ENCODE results near the gene SNX21.
"Not testable (repeated sequence)": the region's sequence is repeated elsewhere in the genome, so short reads cannot be mapped to it uniquely, and the experiment has no call there.

Gene SNX21, protein sequence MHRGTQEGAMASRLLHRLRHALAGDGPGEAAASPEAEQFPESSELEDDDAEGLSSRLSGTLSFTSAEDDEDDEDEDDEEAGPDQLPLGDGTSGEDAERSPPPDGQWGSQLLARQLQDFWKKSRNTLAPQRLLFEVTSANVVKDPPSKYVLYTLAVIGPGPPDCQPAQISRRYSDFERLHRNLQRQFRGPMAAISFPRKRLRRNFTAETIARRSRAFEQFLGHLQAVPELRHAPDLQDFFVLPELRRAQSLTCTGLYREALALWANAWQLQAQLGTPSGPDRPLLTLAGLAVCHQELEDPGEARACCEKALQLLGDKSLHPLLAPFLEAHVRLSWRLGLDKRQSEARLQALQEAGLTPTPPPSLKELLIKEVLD

DNA sequence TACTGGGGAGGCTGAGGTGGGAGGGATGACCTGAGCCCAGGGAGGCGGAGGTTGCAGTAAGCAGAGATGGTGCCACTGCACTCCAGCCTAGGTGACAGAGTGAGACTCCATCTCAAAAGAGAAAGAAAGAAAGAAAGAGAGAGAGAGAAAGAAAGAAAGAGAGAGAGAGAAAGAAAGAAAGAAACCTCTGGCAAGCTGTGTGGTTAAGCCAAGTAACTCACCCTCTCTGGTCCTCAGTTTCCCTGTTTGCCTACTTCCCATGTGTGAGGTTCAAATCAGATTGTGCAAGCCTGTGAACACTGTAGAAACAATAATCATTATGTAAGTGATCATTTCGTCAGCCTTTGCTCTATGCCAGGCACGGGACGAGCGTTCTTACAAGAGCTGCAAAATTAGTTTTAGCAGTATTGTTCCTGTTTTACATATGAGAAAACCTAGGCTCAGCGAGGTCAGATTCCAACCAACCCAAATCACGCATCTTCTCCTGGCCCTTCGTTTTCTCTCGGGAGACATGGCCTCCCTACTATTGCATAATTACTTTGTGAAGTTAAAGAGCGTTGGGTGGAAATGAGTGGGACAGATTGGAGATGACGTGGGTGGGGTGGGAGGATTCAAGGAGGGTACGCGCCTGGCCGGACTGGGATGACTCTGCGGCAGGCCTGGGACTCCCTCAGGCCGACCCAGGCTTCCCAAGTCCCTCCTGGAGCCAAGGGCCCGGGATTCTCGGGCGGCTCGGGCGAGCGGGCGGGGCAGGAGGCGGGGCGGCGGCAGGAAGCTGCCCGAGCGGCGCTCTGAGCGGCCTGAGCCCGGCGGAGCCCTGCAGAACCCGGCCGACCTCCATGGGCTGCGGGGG lies at the start of gene SNX21:
Gene SNX21, plus strand, starts transcription at position 770 of the 853 bp plus-strand sequence. CDS start 121 bp downstream, outside the sequence.
- DNase-seq = peak; percentile 26 to 29

- DNase-seq = no peak
Measured at GRCh38 chr20:45788351-45788750, 45.2 kb upstream of the SNX21 start.

GRCh38 chr20:45792317-45793118 lies 41.1 kb upstream of the SNX21 start:
- peak in 1 of 2 donors; percentile 41 for DNase-seq

DNA sequence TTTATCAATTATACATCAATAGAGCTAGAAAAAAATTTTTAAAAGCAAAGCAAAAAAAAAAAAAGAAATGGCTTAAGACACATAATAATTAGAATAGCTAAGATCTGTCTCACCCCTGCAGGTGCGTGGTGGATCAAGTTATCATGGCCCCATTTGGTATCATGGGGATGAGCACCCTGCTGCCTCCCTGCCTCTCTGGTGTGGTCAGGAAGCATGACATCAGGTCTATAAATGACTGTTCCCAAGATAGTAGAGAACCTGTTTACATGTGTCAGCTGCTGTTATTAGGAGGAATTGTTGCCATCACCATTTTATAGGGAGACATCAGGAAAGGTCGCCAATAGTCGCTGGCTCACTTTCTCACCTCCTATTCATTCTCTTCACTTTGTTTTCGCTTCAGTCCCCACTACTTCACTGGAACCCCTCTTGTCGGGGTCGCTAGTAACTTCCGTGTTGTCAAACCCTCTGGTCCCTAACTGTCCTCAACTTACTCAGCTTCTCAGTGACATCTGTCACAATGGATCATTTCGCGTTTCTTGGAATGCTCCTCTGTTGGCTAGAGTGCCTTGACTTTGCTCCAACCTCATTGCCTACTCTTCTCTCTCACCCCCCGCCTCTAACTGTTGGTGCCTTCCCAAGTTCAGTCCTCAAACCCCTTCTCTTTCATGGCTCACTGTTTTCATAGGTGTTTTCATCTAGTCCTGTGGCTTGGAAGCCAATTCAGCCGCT lies 37.1 kb upstream of the SNX21 start:
- DNase-seq = no peak

DNA sequence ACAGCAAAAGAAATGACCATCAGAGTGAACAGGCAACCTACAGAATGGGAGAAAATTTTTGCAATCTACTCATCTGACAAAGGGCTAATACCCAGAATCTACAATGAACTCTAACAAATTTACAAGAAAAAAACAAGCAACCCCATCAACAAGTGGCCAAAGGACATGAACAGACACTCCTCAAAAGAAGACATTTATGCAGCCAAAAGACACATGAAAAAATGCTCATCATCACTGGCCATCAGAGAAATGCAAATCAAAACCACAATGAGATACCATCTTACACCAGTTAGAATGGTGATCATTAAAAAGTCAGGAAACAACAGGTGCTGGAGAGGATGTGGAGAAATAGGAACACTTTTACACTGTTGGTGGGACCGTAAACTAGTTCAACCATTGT lies 36.1 kb upstream of the SNX21 start:
- DNase-seq = not testable (repeated sequence)

DNA sequence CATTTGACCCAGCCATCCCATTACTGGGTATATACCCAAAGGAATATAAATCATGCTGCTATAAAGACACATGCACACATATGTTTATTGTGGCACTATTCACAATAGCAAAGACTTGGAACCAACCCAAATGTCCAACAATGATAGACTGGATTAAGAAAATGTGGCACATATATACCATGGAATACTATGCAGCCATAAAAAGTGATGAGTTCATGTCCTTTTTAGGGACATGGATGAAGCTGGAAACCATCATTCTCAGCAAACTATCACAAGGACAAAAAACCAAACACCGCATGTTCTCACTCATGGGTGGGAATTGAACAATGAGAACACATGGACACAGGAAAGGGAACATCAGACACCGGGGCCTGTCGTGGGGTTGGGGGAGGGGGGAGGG lies 35.6 kb upstream of the SNX21 start:
- not testable (repeated sequence) for DNase-seq

DNA sequence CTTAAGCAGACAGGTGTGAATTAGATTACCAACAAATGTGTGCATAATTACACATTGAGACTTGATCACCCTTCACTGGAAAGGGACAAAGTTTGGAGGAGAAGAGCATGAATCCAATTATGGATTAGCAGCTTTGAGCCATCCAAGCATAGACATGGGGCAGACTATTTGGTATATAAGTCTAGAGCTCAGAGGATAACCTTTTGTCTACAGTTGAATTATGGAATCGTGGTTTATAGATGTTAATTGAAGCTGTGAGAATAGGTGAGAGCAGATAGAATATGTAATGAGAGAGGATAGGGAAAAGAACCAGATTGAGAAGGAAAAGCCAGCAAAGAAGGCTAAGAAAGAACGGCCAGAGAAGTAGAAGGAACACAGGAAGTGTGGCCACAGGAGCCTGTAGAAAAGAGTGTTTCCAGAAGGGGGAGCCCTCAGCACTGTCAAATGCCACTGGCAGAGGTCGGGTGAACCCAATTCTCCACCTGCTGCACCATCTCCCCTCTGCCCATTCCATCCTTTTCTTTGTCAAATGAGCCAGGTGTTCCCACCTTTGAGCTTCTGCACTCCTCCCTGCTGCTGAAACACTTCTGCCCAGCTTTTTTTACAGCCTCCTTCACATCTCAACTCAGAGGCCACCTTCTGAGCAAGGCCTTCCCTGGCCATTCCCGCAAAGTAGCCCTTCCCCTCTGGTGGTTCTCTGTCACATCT lies 34.5 kb upstream of the SNX21 start:
- DNase-seq = peak; percentile 66 to 73

- DNase-seq = no peak
Measured at GRCh38 chr20:45801851-45802250, 31.7 kb upstream of the SNX21 start.

DNA sequence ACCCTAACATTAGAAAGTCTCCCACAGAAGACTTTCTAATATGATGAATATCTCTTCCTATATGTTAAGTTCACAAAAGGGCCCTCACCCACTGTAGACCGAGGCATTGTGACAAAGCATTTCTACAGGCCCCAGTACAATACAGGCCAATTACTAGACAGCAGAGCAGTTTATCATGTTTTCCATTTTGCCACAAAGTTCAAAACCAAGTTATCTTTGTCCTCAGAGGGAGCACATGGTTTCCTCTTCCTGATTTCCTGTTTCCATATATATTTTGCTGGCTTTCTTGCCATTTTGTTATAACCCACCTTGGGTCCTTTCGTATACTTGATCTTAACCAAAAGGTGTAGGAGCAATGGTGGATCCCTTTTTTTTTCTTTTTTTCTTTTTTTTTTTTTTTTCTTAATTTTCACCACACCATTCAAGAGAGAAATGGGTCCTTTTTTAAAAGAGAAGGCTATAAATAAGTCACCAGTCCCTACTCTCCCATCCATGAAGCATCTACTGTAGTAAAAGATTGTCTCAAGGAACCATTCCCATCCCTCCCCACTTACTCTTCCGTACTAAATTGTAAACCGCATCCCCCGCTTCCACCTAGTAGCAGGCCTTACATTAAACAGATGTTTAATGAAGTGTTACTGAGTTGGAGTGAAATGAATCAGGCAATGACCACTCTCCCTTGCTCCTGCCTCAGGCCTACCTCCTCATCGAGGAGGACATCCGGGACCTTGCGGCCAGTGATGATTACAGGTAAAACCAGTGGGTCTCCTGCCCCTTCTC lies 23.2 kb upstream of the SNX21 start:
- DNase-seq = no peak

DNA sequence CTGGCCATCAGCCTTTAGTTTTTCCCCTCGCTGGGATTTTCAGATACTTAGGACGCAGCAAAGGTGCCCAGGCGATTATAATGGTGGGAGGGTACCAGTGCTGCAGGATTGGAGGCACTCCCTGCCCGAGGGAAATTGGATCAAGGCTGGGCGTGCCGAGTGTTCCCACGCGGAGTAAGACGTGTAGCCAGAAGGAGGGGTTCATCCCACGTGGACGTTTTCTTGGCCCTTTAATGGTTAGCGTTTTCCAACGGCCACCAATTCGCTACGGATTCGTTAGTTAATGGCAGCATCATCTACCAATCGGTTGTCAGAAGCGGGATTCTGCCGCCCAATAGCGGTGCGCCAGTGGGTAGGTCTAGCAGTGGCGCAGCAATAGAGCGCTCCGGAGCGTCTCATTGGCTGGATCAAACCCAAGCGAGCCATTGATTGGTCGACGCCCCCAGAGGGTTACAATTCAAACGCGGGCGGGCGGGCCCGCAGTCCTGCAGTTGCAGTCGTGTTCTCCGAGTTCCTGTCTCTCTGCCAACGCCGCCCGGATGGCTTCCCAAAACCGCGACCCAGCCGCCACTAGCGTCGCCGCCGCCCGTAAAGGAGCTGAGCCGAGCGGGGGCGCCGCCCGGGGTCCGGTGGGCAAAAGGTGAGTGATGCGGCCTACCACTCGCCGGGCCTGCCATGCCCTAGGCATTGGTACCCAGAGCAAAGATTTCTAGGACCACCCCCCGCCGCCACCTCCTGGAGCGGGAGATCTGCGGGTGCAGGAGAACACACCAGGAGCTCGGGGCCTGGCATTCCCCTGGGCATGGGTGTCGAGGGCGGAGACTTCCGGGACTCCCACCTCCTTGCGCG lies 21.2 kb upstream of the SNX21 start, which contains the start of gene UBE2C:
Gene UBE2C, plus strand, starts transcription at position 488 of the 849 bp plus-strand sequence. Its CDS starts 52 bp downstream, at position 540.
- DNase-seq = peak; percentile 96 to 98

- DNase-seq = no peak
Measured at GRCh38 chr20:45813006-45813340, 20.6 kb upstream of the SNX21 start.

- DNase-seq = no peak
Measured at GRCh38 chr20:45813489-45813888, 20.1 kb upstream of the SNX21 start.

- no peak for DNase-seq
Measured at GRCh38 chr20:45814314-45814713, 19.3 kb upstream of the SNX21 start.

- DNase-seq = no peak
Measured at GRCh38 chr20:45816951-45817350, 16.6 kb upstream of the SNX21 start.

DNA sequence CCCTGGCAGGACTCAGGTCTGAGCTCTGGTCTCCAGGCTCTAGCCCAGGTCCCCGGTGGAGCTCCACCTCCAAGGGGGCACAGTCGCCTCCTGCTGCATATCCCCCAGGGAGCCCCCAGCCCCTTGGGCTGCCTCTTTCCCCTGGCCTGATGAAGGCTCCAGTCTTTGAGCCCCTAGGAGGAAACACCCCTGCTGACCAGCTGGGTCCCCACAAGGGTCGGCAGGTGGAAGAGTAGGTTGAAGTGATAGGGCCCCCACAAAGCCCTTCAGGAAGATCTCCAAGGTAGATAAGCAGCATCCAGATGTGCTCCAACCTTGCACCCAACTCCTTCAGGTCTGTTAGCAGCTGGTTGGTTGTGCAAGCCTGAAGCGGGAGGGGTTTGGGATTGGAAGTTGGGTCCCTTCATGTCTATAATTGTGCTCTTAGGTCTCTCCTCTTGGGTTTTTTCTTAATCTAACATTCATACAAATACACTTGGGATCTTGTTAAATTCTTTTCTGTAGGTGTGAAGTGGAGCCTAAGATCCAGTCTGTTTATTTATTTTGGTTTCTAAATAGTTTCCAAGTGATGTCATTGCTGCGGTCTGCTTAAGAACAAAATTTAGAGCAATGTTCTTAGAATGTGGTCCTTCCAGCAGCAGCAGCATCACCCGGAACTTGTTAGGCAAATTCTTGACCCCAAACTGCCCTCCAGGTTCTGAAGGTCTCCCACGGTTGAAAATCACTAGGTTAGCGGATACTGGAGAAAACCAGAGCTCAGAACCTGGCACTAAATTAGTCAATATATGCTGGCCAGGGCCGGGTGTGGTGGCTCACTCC lies 16.0 kb upstream of the SNX21 start:
- DNase-seq = no peak

- DNase-seq = no peak
Measured at GRCh38 chr20:45818239-45818638, 15.4 kb upstream of the SNX21 start.

DNA sequence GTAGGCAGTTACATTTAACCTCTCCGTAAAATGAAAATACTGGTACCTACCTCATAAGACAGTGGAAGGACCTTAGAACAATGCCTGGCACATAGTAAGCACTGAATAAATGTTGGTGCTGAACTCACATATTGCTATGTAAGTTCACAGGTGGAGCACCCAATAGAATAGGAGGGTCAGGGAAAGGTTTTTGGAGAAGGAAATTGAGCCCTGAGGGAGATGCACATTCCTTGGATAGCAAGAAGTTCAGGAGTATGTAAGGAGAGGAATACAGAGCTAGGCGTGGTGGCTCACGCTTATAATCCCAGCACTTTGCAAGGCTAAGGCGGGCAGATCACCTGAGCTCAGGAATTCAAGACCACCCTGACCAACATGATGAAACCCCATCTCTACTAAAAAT lies 14.1 kb upstream of the SNX21 start:
- no peak for DNase-seq

DNA sequence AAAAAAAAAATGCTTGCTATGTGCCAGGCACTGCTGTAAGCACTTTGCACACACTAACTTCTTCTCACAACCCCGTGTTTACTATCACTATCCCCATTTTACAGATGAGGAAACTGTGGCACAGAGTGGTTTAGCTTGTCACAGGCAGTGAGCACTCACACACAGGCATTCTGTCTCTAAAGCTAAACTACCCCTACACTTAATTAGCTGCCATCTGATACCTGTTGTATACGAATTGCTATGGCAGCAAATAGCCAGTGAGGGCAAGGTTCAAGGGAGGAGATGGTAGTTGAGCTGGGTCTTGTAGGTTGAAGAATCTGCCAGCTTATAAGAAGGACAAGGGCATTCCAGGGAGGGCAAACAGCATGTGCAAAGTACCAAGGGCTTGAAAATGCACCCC lies 11.7 kb upstream of the SNX21 start:
- DNase-seq = no peak

DNA sequence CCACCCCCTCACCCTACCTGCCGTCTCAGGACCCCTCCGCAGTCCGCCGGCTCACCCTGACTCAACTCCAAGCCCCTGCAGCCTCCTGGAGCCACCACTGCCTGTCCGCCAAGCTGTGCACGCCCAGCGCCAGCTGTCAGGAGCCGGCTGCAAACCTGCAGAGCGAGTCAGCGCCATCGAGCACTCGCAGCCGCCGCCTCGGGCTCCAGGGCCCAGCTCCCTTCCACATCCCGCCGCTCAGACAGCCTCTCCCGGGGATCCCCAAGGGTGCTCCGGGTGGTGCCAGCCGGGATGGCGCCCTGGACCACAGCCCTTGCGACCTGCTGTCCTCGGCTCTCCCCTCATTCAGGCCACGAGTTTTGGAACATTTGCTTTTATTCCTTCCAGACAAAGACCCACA lies 10.7 kb upstream of the SNX21 start:
- no peak for DNase-seq

Data from CD4-positive, alpha-beta T cell treated with Interleukin-4 for 1 hour (primary cell).